Testis (tissue), 2 donors: ENCODE data around the gene EVPL.

Experiments
- CTCF ChIP-seq, 3 experiments: fragments of 450-650 bp in 2 of 3; fragments of 200-600 bp in 1 of 3; sonication (generic) in 1 of 3; IDR thresholded peaks; one replicate each; pipeline ENCODE4 v1.5.1; 2016 to 2019; ENCODE audit warnings: antibody characterized with exemption in 3 of 3, mild to moderate bottlenecking in 2 of 3, moderate library complexity in 1 of 3
- POLR2A ChIP-seq: fragments of 450-650 bp; IDR thresholded peaks from one replicate; pipeline ENCODE4 v1.6.1; 2017; ENCODE audit warnings: antibody characterized with exemption, mild to moderate bottlenecking, moderate library complexity

GRCh38 chr17:75959839-75960511, 67.1 kb downstream of the EVPL start:
- TF ChIP-seq CTCF (IDR thresholded peaks at IDR 0.05), result no peak
- no peak for TF ChIP-seq POLR2A
